ENCODE results near the gene CENPS.

DNA sequence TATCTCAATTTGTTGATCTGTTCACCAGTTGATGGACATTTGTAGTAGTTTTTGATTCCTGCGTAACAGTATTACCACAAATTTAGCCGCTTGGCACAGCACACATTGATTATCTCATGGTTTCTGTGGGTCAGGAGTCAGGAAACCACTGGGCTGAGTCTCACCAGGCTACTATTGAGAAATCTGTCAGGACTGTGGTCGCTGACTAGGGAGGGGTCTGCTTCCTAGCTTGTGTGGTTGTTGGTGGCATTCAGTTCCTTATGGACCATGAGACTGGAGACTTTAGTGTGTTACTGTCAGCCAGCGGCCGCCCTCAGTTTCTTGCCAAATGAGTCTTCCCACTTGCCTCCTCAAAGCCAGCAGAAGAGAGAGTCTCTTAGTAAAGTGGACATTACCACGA, 54.3 kb downstream of the CENPS start:
- no peak for TF ChIP-seq EZH2 (IDR thresholded peaks at IDR 0.05; ENCODE audit: borderline replicate concordance, insufficient read depth, low read depth, low read length, poor library complexity, severe bottlenecking)
- TF ChIP-seq, protein P1, sequence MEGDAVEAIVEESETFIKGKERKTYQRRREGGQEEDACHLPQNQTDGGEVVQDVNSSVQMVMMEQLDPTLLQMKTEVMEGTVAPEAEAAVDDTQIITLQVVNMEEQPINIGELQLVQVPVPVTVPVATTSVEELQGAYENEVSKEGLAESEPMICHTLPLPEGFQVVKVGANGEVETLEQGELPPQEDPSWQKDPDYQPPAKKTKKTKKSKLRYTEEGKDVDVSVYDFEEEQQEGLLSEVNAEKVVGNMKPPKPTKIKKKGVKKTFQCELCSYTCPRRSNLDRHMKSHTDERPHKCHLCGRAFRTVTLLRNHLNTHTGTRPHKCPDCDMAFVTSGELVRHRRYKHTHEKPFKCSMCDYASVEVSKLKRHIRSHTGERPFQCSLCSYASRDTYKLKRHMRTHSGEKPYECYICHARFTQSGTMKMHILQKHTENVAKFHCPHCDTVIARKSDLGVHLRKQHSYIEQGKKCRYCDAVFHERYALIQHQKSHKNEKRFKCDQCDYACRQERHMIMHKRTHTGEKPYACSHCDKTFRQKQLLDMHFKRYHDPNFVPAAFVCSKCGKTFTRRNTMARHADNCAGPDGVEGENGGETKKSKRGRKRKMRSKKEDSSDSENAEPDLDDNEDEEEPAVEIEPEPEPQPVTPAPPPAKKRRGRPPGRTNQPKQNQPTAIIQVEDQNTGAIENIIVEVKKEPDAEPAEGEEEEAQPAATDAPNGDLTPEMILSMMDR (IDR thresholded peaks at IDR 0.05) = no peak

Measured in B cell (primary cell).